NCI-H2227 treated with DMSO at 0.1 percent for 48 hours (cell line): ENCODE results near the gene CAPN5.
"Not testable (repeated sequence)": the region's sequence is repeated elsewhere in the genome, so short reads cannot be mapped to it uniquely, and the experiment has no call there.

ENCODE experiments used
- DNase-seq: peaks from one replicate; lab custom pipeline; 2025; lab: John Stamatoyannopoulos, UW

The CAPN5 gene

GRCh38 chr11:77044356-77044755 is 22.4 kb upstream of the CAPN5 start:
- DNase-seq = no peak

GRCh38 chr11:77044886-77045285 is 21.9 kb upstream of the CAPN5 start:
- DNase-seq = no peak

GRCh38 chr11:77046060-77046501 is 20.7 kb upstream of the CAPN5 start:
- no peak for DNase-seq

- peak; percentile 88 for DNase-seq
Measured at GRCh38 chr11:77047007-77047927, 19.5 kb upstream of the CAPN5 start.

- DNase-seq = not testable (repeated sequence)
Measured at GRCh38 chr11:77047928-77048446, 18.8 kb upstream of the CAPN5 start.

- DNase-seq = no peak
Measured at GRCh38 chr11:77049026-77049425, 17.7 kb upstream of the CAPN5 start.

GRCh38 chr11:77051511-77051910 is 15.3 kb upstream of the CAPN5 start:
- DNase-seq = no peak

GRCh38 chr11:77052518-77052917 is 14.3 kb upstream of the CAPN5 start:
- DNase-seq = no peak

GRCh38 chr11:77053217-77054015 is 13.4 kb upstream of the CAPN5 start:
- DNase-seq = peak; percentile 31

- DNase-seq = no peak
Measured at GRCh38 chr11:77054084-77054483, 12.7 kb upstream of the CAPN5 start.

- DNase-seq = no peak
Measured at GRCh38 chr11:77055101-77055561, 11.6 kb upstream of the CAPN5 start.

- DNase-seq = no peak
Measured at GRCh38 chr11:77055913-77056312, 10.9 kb upstream of the CAPN5 start.

GRCh38 chr11:77056814-77057402 is 9.9 kb upstream of the CAPN5 start:
- no peak for DNase-seq

GRCh38 chr11:77057938-77058474 is 8.8 kb upstream of the CAPN5 start:
- no peak for DNase-seq

- DNase-seq = no peak
Measured at GRCh38 chr11:77058900-77059299, 7.9 kb upstream of the CAPN5 start.

GRCh38 chr11:77059806-77060205 is 7.0 kb upstream of the CAPN5 start:
- DNase-seq = no peak

- no peak for DNase-seq
Measured at GRCh38 chr11:77060234-77060633, 6.5 kb upstream of the CAPN5 start.

GRCh38 chr11:77061258-77061657 is 5.5 kb upstream of the CAPN5 start:
- DNase-seq = not testable (repeated sequence)

GRCh38 chr11:77062924-77063323 is 3.8 kb upstream of the CAPN5 start:
- DNase-seq = no peak

GRCh38 chr11:77063407-77063806 is 3.4 kb upstream of the CAPN5 start:
- no peak for DNase-seq

- DNase-seq = no peak
Measured at GRCh38 chr11:77063861-77064260, 2.9 kb upstream of the CAPN5 start.

GRCh38 chr11:77064648-77065217 is 2.0 kb upstream of the CAPN5 start:
- no peak for DNase-seq
